GM18517 (cell line): Measurements from ENCODE around the gene COA1.
"Not testable (repeated sequence)": the region's sequence is repeated elsewhere in the genome, so short reads cannot be mapped to it uniquely, and the experiment has no call there.

ENCODE experiments used
- ATAC-seq: cut with Tn5 transposase; IDR thresholded peaks from one replicate; pipeline ENCODE4 v1.9.1; 2021; ENCODE audit warnings: mild to moderate bottlenecking, moderate library complexity; ENCODE audit not compliant: unreplicated experiment

Gene COA1

DNA sequence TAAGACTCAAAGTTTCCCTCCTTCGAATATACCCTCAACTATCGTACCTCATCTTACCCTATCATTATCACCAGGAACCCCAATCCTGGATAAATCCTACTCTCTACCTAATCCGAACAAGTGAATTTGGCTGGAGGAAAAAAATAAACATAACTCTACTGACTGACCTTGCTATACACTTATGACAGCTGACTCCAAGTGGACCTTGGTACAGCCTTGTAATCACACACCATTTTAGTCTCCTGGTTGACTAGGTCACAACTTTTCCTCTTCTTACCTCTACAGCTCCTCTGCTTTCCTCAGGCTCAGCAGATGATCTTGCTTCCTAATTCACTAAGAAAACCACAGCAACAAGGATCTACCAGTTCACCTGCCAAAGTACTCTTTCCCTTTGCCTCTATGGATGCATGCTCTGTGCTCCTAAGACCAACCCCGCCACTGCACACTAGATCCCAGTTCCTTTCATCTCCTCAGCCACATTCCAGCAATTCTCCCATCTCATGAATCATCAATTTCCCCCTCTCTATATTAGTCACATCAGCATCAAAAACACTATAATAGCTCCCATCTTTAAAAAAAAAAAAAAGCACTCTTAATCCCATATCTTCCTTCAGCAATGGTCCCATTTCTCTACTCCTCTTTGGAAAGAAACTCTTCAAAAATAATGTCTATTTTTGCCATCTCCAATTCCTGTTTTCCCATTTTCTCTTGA, 35.5 kb downstream of the COA1 start:
- ATAC-seq, result no peak

DNA sequence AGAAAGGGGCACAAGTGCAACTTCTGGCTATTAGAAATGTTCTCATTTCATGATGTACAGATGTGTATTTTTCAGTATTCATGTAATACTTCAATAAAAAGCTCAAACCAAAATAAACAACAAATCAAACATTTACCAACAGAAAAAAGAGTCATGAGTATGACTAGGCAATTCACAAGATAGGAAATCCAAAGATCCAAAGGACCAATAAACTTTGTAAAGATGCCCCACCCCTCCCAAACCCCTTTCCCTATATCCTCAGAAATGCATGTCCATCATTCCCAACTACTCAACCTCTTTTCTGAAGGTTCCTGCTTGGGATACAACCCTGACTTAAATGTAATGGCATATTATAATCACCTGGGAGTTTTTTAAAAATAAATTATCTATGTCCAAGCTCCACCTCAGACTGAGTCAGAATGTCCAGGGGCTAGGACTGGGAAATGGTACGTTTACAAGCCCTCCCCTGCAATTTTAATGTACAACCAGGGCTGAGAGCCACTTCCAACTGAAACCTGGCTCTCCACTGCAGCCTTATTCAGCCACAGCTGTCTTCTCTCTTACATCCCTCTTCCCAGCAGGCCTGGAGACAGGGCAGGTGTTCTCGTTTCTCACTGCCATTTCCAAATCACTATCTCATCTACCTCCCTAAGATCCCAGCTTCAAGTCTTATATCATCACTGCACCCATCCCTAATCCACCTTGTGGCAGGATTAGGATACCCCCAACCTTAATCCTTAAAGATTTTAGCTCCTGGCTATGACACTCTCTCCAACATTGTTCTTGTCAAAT, 36.5 kb downstream of the COA1 start:
- ATAC-seq, result no peak

DNA sequence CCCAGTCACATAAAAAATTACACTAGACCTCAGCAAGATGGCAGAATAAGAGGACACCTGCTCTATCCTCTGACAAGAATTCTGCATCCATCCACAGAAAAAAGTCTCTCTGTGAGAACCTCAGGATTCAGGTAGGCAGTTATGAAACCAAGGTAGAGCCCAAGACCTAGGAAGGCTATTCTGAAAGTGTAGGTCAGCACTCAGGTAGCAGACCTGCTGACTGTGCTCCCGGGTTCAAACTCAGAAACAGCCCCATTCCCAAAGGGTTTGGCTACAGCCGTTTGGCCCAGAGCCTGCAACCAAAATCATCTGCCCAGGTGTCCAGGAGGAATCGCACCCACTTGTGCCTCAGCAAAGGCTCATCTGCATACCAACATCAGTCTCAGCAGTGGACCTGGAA, 37.7 kb downstream of the COA1 start:
- no peak for ATAC-seq

DNA sequence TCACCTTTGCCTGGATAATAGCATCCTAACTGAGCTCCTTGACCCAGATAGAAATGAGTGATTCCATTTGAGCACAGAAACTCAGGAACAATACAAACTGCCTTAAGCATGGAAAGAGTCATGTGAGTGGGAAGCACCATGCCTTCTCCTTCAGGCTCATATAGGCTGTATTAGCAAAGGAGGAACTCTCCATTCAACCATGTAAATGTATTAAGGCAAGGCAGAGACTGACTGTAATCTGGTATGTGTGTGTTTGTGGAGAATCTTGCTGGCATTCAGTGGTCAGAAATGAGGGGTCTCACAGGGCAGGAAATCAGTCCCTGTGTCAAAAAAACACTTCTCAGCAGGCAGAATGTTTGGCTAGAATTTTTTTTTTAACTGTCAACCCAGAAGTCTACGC, 40.2 kb downstream of the COA1 start:
- ATAC-seq, result no peak

DNA sequence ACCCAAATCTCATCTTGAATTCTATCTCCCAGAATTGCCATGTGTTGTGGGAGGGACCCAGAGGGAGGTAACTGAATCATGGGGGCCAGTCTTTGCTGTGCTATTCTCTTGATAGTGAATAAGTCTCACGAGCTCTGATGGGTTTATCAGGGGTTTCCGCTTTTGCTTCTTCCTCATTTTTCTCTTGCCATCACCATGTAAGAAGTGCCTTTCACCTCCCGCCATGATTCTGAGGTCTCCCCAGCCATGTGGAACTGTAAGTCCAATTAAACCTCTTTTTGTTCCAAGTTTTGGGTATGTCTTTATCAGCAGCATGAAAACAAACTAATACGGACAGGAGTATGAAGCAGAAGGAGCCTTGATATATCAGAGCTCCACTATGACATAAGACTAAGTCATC, 41.5 kb downstream of the COA1 start:
- not testable (repeated sequence) for ATAC-seq

DNA sequence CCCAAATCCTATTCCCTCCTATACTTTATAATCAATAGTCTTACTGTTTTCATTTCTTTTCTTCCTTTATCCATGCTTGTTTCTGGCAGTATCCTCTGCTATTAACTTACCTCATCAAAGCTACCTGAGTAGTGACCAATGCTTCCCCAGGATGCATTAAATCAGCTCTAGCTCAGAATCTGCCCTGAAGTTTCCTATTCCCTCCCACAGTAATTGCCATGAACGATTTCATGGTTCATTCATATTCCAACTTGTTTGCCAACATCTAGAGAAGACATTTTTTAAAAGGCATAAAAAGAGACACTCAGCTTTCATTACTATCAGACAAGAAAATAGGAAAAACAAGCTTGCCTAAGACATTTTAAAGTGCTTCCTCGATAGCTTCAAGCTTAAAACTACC, 42.3 kb downstream of the COA1 start:
- ATAC-seq, result no peak

DNA sequence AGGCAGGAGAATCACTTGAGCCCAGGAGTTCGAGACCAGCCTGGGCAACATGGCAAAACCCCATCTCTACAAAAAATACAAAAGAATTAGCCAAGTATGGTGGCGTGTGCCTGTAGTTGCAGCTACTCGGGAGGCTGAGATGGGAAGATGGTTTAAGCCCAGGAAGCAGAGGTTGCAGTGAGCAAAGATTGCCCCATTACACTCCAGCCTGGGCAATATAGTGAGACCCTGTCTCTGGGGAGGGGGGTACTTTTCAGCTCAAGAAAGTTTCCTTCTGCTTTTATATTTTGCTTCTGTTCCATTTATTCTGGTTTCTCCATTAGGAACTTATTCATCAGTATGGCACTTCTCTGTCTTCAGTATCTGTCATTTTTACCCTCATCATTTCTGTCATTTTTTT, 48.6 kb downstream of the COA1 start:
- no peak for ATAC-seq

DNA sequence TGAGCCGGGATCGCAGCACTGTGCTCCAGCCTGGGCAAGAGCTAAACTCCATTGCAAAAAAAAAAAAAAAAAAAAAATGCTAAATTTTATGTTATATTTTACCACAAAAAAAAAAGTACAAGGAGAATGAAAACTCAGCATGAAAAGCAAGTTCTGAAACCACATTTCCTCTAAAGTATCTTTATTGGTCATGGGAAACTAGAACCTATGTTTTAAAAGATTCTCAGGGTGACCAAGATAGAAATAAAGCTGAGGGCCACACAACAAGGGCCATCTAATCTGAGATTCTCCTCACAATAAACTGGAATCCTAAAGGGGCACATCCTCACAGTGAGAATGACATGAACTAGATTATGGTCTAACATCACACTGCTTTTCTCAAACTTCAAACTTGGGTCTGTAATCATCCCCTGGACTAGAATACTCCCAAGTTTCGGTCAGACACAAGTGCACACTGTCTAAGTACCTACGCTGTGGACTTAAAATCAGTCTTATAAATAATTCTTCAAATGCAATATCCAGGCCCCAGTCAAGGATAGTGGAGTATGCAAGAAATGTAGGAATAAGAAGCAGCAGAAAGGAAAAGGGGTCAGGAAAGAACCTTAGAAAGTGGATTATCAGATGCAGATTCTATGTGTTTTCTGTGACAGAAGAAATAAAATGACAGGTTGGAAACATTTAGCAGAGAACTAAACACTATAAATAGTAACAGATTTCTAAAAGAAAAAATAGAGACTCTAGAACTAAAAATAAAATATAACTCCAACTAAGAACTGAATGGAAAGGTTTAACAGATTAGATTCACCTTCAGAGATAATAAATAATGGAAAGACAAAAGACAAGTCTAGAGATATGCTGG, 49.9 kb downstream of the COA1 start:
- no peak for ATAC-seq

DNA sequence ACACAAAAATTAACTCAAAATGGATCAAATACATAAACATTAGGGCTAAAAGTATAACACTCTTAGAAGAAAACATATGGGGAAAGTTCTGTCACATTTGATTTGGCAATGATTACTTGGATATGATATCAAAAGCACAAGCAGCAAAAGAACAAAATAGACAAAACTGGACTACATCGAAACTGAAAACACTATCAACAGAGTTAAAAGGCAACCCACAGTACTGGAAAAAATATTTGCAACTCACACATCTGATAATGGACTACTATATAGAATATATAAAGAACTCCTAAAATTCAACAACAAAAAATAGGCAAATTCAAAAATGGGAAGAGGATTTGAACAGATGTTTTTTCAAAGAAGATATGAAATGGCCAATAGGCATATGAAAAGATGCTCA, 51.0 kb downstream of the COA1 start:
- no peak for ATAC-seq

DNA sequence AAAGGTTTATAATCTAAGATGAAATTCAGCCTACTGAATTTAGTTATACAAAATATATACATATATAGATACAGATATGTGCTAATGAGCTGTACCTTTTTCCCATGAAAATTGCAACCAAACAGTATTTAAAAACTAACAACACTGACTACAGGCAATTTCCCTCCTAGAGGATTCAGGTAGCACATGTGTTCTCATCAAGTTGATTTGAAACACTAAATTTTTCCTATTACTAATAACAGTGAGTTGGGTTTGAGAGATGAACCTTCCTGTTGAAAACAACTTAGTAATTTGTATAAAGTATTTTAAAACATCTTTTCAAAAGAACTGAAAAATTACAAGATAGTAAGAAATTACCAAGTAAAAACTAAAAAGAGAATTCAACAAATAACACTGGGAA, 51.5 kb downstream of the COA1 start:
- no peak for ATAC-seq

DNA sequence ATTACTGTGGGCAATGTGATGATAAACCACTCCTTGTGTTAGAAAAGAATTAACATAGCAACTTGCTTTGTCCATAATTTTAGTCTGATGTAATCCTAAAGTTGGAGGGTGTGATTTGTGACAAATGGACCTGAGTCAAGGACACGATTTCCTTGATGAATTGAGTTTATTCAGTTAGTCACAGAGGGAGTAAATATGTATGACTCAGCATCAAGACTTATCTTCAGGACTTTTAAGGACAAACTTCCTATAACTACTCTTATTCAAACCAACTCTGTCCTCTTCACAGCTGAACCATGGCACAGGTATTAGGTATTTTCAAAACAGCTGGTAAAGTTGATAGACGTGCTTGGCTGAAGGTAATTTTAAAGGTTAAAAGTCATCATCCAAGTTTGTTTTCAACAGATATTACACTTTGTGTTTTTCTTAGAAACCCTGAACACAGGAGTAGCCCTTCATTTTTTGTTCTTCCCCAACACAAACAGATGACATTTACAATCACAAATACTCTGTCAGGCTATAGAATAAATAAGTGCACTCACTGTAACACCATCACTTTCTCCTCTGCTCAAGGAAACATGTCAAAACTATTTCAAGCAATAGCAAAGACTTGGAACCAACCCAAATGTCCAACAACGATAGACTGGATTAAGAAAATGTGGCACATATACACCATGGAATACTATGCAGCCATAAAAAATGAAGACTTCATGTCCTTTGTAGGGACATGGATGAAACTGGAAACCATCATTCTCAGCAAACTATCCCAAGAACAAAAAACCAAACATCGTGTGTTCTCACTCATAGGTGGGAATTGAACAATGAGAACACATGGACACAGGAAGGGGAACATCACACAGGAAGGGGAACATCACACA, 54.5 kb downstream of the COA1 start:
- no peak for ATAC-seq

DNA sequence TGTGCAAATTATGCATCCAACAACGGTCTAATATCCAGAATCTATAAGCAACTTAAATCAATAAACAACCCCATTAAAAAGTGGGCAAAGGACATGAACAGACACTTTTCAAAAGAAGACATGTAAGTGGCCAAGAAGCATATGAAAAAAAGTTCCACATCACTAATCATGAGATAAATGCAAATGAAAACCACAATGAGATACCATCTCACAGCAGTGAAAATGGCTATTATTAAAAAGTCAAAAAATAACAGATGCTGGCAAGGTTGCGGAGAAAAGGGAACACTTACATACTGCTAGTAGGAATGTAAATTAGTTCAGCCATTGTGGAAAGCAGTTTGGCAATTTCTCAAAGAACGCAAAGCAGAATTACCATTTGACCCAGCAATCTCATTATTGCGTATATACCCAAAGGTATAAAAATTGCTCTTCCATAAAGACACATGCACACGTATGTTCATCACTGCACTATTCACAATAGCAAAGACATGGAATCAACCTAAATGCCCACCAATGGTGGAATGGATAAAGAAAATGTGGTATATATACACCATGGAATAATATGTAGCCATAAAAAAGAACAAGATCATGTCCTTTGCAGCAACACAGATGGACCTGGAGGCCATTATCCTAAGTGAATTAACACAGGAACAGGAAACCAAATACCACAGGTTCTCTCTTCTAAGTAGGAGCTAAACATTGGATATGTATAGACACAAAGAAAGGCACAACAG, 55.9 kb downstream of the COA1 start:
- ATAC-seq, result not testable (repeated sequence)

DNA sequence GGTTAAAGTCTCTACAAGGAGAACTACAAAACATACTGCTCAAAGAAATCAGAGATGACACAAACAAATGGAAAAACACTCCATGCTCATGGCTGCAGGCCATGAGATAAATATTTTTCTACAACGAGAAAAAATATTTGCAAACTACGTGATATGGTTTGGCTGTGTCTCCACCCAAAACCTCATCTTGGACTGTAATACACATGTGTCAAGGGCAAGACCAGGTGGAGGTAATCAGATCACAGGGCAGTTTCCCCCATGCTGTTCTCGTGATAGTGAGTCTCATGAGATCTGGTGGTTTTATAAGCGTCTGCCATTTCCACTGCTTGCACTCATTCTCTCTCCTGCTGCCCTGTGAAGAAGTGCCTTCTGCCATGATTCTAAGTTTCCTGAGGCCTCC, 57.8 kb downstream of the COA1 start:
- no peak for ATAC-seq

DNA sequence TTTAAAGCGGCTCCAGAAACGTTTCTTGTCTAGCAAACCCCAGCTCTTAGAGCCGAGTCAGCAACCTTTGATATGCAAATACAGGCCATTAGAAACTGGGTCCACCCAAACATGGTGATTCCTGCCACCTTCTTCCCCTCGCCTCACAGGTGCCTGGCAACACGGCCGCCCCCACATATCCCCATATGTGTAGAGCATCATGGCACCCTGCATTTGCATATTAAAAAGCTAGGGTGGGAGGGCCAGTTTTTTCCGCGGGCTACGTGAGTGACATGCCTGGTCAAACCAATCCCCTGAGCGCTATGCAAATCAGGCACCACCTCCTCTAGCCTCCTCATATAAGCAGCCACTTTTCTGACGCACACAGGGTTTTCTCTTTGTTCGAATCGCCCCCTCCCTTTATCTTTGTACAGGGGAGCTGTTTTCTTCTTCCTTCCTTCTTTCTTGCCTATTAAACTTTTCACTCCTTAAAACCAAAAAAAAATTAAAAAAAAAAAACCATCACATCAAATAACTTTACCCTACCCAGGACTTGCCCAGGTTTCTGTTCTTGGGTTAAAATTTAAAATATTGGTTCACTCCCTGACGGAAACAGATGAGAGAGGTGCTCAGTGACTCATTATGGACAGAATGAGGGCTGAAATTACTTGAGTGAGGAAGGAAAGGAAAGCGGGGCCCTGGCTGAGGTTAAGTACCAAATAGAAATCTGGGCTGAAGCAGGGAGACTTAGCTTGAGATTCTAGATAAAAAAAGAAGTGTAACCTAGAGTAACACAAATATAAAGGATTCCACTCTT, 59.8 kb downstream of the COA1 start:
- ATAC-seq, result no peak

DNA sequence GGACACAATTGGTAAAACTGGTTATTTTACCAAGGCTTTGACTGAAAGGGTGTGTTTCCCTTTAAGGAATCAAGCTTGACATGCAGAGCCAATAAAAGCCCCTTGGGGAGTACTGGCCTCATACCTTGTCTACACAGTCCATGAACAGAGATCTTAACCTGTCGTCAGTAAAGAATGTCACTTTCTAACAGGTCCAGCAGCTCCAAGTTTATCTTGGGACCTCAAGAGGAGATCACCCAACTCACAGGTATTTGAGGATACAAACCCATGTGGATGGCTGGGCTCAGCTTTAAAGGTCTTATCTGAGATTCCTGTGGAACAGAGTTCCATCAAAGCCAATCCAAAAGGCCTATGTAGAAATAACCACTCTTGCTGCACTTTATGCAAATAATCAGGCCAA, 61.3 kb downstream of the COA1 start:
- ATAC-seq, result no peak

DNA sequence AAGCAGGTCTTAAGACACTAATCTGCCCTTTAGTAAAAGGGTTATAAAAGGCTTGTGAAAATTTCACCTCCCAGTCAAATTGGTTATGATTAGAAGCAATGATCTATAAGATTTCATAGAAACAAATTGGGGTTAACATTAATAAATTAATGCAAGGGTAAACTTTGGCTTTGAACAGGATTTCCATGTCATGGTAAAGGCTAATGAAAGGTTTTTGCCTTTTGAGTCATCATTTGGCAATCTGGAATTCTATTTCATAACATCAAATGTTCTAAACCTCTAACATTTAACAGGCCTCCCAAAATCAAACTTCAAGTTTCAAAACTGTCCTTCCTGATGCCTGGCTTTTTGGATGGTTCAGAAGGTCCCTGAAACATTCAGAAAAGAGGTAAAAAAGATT, 62.4 kb downstream of the COA1 start:
- no peak for ATAC-seq

DNA sequence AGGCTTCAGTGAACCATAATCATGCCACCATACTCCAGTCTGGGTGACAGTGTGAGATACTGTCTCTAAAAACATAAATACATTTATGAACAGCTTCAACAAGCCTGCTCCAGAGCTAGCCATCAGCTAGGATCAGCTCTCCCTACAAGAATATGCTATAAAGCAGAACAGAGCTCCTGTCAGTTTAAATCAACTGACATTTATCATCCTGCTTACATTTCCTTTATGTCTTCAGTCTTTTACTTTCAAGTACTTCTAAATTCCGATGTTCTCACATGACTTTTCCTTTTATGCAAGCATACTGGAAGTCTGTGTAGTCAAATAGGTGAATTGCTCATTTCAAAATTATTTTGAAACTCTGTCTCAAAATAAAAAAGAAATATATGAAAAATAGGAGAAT, 64.6 kb downstream of the COA1 start:
- no peak for ATAC-seq

DNA sequence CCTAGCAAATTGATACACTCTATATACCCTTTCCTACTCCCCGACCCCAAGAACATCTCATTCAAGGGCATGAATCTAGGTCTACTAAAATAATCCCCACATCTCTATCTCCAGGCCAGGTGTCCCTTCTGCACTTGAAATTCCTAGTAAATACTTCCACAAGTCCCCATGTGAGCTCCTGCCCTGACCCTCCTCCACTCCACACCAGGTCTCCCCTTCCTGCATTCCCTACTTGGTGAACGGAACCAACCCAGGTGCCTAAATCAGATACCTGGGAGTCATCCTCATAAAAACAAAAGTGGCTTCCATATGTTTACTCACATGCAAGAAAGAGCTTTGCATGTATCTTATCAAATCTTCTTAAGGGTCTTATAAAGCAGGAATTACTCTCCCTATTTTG, 69.2 kb downstream of the COA1 start:
- no peak for ATAC-seq

DNA sequence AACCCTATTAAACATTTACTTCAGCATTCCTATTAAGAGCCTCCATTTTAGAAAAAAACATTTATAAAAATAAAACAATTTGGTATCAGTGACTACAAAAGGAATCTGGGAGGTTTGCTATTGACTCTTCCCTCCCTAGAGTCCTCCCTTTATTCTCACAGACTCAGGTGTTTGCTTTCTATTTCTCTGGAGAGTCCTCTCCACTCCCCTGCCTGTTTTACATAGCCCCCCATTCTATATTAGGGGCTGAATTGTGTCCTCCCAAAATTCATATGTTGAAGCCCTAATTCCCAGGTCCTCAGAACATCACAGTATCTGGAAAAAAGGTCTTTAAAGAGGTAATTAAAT, 69.8 kb downstream of the COA1 start:
- no peak for ATAC-seq
